AG09309 (cell line): ENCODE measurements around the gene USP49.
A peak's percentile ranks its signal among the peaks of the same experiment; 100 is the strongest.

ENCODE experiments used
- DNase-seq: peaks from one replicate; pipeline ENCODE4 v3.0.0-alpha.2; 2010; ENCODE audit warnings: low read depth
- H3K4me3 ChIP-seq: 2 replicates; pipeline ENCODE4 v1.5.1; 2011; ENCODE audit warnings: mild to moderate bottlenecking, low read depth, low read length, moderate library complexity; ENCODE audit not compliant: control insufficient read depth
- TF ChIP-seq, protein P1 (sequence below): IDR thresholded peaks from 2 replicates; pipeline ENCODE4 v1.5.1; 2011; ENCODE audit warnings: mild to moderate bottlenecking, low read depth, low read length, inconsistent platforms; ENCODE audit not compliant: insufficient read depth, control insufficient read depth; ENCODE audit errors: missing control alignments

USP49 gene

DNA sequence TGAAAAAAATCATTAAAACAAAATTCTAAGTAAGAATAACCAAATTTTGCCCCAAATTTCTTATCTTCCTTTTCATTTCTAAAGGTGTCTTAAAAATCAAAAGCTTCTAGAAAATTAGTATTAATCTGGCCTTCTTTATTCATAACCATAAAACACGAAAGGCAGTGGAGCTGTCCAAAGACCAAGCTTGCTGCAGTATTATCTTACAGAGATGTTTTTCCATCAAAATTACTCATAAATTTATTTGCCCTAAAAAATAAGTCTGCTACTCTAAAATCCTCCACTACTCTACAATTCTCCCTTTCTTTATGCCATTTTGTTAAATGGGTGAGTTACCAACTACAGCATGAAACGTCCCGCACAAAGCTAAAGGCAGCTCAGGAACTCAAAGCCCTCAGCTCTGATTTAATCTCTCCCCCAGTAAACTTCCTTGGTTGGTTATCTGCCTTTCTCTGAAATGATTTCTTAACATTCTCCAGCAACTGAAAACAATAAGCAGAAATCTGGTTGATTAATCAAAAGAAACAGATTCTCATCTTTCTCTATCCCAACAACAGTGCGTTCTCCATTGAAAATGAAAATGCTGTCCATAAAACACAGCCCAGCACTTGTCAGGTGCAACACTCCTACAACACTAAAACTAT, 2.1 kb downstream of the USP49 start:
- no peak for DNase-seq
- no peak overlapping the region for H3K4me3 ChIP-seq
- TF ChIP-seq, protein P1, sequence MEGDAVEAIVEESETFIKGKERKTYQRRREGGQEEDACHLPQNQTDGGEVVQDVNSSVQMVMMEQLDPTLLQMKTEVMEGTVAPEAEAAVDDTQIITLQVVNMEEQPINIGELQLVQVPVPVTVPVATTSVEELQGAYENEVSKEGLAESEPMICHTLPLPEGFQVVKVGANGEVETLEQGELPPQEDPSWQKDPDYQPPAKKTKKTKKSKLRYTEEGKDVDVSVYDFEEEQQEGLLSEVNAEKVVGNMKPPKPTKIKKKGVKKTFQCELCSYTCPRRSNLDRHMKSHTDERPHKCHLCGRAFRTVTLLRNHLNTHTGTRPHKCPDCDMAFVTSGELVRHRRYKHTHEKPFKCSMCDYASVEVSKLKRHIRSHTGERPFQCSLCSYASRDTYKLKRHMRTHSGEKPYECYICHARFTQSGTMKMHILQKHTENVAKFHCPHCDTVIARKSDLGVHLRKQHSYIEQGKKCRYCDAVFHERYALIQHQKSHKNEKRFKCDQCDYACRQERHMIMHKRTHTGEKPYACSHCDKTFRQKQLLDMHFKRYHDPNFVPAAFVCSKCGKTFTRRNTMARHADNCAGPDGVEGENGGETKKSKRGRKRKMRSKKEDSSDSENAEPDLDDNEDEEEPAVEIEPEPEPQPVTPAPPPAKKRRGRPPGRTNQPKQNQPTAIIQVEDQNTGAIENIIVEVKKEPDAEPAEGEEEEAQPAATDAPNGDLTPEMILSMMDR: no peak

- DNase-seq: no peak
- no peak overlapping the region for H3K4me3 ChIP-seq
- TF ChIP-seq, protein P1: no peak
Observed at GRCh38 chr6:41887331-41887751, 7.8 kb downstream of the USP49 start.

GRCh38 chr6:41885930-41886329, 9.2 kb downstream of the USP49 start:
- H3K4me3 ChIP-seq: no peak overlapping the region
- DNase-seq: no peak
- TF ChIP-seq, protein P1: no peak

GRCh38 chr6:41884957-41885356, 10.2 kb downstream of the USP49 start:
- TF ChIP-seq, protein P1: no peak

DNA sequence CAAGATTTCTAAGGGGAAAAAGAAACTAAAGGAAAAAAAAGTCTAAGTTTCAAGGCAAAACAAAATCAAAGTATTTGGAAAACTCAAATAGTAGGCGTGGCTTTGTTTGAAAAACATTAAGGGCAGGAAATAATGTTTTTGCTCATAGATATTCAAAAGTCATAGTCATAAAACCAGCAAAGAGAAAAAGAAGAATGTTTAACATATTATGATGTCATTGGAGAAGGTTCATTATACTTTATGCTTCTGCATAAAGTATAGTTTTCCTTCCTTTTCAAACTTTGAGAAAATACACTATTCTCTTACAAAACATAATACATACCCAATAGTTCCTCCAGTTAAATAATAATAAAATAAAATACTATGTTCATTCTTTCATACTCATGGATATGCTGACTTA, 13.7 kb downstream of the USP49 start:
- H3K4me3 ChIP-seq: no peak overlapping the region
- TF ChIP-seq, protein P1: no peak
- no peak for DNase-seq

More at GRCh38 chr6:41884957-41885356, 10.2 kb downstream of the USP49 start:
- DNase-seq: no peak
- H3K4me3 ChIP-seq: no peak overlapping the region

GRCh38 chr6:41878961-41879405, 16.2 kb downstream of the USP49 start:
- peak; percentile 63 for DNase-seq
- H3K4me3 ChIP-seq: no peak overlapping the region
- TF ChIP-seq, protein P1: no peak
